Activated CD4-positive, alpha-beta T cell treated with anti-CD3 and anti-CD28 coated beads, Interleukin-2, amount 50 U/mL, for 24 hours (primary cell): ENCODE data around the gene FCRL5.
"Not testable (repeated sequence)": the region's sequence is repeated elsewhere in the genome, so short reads cannot be mapped to it uniquely, and the experiment has no call there.

Source experiments
- DNase-seq, 2 donors: peaks; one replicate each; pipeline ENCODE4 v3.0.0-alpha.2; 2020; ENCODE audit warnings: low read depth in 1 of 2, low spot score in 1 of 2

Gene FCRL5

DNA sequence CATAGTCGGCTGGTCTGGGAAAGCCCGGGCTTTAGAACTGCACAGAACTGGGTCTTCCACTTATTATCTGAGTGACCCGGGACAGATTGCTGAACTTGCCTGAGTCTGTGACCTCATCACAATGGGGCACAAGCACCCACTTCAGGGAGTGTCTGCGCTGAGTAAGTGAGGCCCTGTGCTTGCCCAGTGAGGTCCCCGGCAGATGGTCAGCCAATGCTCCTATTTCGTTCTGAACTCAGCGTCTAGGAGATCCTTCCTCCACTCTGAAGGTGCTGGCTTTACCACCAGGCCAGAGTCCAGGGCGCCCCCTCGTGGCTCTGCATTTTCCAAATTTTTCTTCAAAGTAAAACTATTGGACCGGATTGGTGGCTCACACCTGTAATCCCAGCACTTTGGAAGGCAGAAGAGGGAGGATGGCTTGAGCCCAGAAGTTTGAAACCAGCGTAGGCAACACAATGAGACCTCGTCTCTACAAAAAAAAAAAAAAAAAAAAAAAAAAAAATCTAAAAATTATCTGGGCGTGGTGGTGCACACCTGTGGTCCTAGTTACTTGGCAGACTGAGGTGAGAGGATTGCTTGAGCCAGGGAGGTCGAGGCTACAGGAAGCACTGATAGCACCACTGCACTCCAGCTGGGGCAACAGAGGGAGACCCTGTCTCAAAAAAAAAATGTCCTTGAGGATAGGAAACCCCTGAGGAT lies 61.7 kb downstream of the FCRL5 start:
- peak in 1 of 2 donors; percentile 20 for DNase-seq

DNA sequence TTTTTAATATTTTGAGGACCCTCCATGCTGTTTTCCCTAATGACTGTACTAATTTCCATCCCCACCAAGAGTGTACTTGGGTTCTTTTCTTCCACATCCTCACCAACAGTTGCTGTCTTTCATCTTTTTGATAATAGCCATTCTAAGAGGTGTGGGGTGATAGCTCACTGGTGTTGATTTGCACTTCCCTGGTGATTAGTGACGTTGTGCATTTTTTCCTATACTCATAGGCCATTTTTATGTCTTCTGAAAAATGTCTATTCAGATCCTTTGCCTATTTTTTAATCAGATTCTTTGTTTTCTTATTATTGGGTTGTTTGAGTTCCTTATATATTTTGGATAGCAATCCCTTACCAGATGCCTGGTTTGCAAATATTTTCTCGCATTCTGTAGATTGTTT lies 64.2 kb downstream of the FCRL5 start:
- no peak for DNase-seq

- no peak for DNase-seq
Measured at GRCh38 chr1:157487504-157487903, 64.8 kb downstream of the FCRL5 start.

DNA sequence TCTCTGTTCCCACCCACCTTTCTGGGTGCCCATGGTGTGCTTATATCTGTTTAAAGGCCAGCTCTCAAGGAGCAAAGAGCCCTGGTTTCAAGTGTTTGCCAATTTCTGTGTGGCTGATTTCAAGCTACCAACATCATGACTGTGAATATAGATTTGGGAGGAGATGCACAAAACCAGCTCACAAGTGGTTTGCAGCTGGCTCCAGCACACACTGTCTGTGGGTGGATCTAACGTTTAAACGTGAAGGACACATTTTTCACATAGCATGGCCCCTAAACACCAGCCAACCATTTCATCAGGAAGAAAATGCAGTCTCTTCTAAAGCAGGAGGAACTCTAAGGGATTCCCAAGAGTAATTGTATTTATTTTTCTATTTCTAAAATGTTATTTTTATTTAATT lies 65.2 kb downstream of the FCRL5 start:
- no peak for DNase-seq

GRCh38 chr1:157486400-157486799 lies 65.9 kb downstream of the FCRL5 start:
- DNase-seq: not testable (repeated sequence)

- no peak for DNase-seq
Measured at GRCh38 chr1:157485793-157486192, 66.5 kb downstream of the FCRL5 start.

DNA sequence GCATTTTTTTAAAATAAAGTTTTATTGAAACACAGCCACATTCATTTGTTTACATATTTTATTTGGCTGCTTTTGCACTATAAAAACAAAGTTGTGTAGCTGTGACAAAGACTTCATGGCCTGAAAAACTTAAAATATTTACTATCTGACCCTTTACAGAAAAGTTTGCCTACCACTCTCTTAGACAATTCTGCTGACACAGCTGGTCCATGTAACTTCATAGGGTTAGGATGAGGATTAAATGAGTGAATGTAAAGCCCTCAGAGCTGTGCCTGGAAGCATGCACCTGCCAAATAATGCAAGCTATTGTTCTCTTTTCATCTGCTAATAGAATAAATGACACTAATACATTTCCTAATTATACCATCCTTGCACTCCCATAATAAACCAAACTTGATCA lies 67.7 kb downstream of the FCRL5 start:
- no peak for DNase-seq

- DNase-seq: no peak
Measured at GRCh38 chr1:157483635-157484034, 68.7 kb downstream of the FCRL5 start.

DNA sequence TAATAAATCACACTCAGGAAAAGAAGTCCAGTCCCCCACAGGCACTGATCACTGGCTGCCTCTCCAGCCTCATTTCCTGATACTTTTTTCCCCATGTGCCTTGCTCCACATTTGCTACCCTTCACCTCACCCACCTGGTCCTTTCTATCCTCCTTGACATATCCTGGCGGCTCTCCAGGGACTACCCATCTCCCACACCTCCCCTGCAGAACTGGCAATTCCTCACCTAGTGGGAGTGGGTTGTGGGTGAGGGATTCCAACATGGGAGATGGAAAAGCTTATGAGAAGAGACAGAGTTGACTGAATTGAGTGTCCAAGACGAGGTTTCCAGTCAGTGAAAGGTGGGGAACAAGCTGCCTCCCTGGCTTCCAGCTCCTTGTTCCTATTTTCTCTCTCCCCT lies 69.6 kb downstream of the FCRL5 start:
- no peak for DNase-seq

DNA sequence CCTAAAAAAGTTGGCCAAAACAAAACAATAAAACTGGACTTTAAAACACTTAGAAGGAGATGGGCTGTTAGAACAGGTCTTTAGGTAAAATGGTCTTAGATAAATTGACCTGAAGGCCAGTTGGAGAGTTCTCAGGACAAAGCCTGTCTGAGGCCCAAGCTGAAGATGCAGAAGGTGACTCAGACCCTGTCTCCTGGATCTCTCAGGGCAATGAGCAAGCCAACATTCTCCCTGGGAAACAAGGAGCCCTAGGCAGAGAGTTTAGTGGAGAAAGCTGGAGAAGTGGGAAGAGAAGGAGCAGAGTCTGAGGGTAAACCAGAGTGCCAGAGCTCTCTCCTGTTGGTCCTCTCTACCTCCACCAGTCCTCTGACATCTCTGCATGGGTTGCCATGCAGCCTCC lies 70.1 kb downstream of the FCRL5 start:
- no peak for DNase-seq

DNA sequence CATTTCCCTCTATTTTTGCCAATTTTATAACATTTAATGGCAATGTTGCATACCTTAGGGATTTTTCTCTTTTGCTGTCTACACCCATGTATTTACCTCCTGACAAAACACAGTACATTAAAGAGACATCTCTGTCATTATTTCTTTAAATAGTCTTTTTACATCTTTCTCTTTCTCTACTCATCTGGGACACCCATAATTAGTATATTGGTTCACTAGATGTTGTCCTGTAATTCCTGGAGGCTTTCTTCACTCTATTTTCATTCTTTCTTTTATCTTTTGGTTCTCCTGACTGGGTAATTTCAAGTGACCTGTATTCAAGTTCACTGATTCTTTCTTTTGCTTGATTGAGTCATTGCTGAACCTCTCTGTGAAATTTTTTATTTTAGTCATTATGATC lies 74.3 kb downstream of the FCRL5 start:
- DNase-seq: no peak

GRCh38 chr1:157477419-157477818 lies 74.9 kb downstream of the FCRL5 start:
- DNase-seq: no peak

GRCh38 chr1:157472959-157473358 lies 79.4 kb downstream of the FCRL5 start:
- DNase-seq: no peak

GRCh38 chr1:157472056-157472701 lies 80.1 kb downstream of the FCRL5 start:
- no peak for DNase-seq

GRCh38 chr1:157471531-157471930 lies 80.8 kb downstream of the FCRL5 start:
- no peak for DNase-seq

GRCh38 chr1:157469752-157470675 lies 82.3 kb downstream of the FCRL5 start:
- no peak for DNase-seq

- DNase-seq: no peak
Measured at GRCh38 chr1:157469300-157469699, 83.0 kb downstream of the FCRL5 start.

- DNase-seq: no peak
Measured at GRCh38 chr1:157466011-157466410, 86.3 kb downstream of the FCRL5 start.
